NCI-H69 (cell line): Measurements from ENCODE around the gene PTS.

Source experiments
- DNase-seq: peaks from one replicate; lab custom pipeline; 2025; lab: John Stamatoyannopoulos, UW

PTS gene

DNA sequence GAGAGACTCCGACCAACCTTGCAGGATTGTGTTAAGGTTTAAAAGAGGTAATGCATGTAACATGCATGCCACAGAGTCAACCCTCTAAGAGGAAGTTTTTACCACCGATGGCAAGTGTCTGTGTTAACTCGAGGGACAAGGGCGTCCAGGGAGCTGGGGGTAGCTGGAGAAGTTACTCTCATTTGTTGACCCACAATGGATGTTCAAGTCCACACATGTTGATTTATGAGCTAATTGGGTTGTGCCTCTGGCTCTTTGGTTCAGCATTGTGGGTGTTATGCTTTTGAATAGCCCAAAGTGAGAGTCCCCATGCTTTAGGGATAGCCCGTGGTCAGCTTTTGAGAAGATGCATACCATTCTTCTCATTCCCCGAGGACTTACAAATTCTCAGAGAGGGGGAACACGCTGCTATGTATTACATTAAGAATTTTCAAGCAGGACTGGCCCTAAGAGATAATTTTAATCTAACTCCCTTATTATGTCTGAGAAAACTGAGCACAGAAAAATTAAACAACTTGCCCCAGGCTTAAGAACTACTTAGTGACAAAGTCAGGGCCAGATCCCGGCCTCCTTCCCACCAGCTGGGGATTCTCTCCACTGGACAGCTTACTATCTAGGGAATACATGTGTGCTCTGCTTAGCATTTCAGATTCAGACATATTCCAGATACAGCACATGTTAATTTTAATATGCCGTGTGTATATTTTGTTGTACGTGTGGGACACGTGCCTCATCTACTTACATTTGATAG is 39.6 kb downstream of the PTS start:
- no peak for DNase-seq

DNA sequence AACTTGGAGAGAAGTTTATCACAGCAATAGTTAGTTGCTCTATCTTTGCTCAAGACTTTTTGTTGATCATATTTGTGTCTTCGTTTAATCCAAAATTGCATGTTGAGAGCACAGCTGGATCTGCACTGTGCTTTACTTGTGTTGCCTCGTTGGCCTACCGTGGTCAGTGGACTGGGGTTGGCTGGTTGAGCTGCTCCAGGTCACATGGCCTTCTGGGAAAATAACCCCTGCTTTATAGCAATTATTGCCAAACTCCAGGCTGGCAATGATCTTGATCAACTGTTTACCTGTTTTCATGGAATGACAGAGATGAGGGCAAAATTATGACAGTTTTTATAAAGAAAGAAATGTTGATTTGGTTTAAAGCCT is 40.2 kb downstream of the PTS start:
- DNase-seq, result no peak

DNA sequence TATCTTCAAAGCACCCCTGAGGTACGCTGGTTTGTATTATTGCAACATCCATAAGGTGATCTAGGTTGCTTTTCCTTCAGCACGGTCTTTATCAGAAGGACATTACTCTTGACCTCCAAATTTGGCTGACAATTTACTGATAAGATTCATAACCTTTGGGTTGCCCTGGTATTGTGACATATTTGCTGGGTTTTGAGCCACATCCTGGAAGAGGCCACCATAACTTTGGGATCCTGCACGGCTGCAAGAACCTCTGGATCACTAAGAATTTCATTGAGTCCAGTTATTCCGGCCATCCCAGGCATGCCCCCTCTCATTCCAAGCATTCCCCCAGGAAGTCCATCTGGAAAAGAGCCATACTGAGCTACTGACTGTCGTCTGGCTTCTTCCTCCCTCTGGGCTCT is 41.0 kb downstream of the PTS start:
- DNase-seq, result no peak

GRCh38 chr11:112268406-112268805 is 42.2 kb downstream of the PTS start:
- no peak for DNase-seq

- no peak for DNase-seq
These were observed 42.9 kb downstream of the PTS start for GRCh38 chr11:112269139-112269538.

DNA sequence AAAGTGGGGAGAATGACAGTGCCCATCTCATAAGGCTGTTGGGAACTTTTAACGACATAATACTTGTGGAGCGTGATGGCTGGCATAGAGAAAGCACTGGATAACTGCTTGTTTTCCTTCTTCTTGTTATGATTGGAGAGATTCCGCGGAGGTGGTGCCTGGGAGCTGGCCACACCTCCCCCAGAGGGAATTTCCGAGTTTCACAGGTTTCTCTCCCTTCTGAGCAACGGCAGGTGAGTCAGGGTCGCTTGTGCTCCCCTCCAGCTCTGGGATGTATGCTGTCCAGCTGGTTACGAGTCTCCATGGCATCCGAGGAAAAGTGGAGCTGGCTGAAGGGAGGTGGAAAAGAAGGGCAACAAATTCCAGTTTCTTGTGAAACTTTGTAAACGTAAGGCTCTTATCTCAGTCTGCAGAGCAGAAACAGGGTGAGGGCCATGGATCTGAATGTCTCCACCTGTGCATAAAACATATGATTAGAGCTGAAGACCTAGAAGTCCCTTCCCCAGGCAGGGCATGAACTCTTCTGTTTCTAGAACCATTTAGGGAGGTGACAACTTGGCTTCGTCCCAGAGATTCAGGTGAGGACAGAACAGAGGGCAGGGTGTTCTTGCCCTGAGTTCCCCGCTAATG is 44.4 kb downstream of the PTS start:
- peak; percentile 71 for DNase-seq

DNA sequence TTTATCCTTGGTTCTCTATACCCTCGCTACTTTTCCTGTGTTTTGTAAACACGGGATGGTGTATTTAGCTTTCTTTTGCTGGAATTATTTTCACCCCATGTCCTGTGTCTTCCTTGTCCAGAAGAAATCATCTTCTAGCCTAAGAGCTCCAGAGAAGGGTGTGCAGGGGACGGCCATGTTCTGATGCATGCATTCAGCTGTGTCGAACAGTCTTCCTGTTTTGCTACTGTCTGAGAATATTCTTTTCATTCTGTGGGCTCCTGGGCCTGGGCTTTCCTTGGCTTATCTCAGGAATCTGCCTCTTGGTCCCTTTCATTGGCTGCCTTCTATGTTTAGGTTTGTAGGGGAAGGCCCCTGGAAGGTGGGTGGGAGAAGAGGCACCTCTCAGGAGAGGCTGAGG is 45.0 kb downstream of the PTS start:
- DNase-seq, result no peak

GRCh38 chr11:112273066-112273465 is 46.8 kb downstream of the PTS start:
- DNase-seq, result no peak

DNA sequence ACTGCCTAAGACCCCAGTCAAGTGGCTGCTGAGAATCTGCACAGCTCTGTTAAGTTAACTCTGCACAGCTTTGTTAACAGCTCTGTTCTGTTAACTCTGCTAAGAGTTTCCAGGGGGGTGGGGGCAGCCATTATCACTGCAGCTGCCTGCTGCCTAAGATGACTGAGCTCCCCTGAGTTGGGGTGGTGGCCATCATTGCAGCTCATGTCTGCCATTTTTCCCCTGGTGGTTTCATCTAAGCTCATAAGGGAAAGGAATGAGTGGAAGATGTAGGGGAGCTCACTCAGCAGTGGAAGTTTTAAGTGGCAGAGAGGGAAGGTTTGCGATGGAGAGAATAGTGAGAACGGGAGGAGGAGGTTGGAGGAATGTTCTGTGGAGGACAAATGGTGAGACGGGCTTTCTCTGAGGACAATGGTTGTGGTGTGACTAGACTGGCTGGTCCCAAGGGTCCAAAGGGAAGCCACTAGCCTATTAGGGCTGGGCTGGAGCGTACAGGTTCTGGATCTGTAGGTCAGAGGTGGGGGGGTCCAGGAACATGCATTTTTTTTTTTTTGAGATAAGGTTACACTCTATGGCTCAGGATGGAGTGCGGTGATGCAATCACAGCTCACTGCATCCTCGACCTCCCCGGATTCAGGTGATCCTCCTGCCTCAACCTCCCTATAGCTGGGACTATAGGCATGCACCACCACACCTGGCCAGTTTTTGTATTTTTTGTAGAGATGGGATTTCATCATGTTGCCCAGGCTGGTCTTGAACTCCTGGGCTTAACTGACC is 48.0 kb downstream of the PTS start:
- no peak for DNase-seq

GRCh38 chr11:112277029-112277428 is 50.8 kb downstream of the PTS start:
- no peak for DNase-seq

- DNase-seq, result no peak
These were observed 51.7 kb downstream of the PTS start for GRCh38 chr11:112277941-112278340.

DNA sequence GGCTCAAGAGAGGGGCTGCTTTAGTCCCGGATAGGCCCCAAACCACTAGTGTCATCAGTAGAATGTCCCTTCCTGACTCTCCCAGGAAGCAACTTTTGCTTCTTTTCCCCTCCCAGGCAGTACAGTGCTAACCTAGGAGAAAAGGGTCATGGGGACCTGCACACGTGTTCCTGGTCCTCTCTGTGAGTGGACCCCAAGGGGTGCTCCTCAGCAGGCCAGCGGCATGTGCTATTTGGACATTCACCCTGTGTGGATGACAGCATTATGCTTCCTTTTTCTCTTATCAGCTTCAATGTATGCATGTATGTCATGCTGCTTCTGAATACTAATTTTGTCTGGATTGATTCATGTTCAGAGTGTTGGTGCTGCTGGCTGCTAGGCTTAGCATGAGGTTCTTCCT is 52.6 kb downstream of the PTS start:
- no peak for DNase-seq

- peak; percentile 71 for DNase-seq
These were observed 53.7 kb downstream of the PTS start for GRCh38 chr11:112279901-112280267.

DNA sequence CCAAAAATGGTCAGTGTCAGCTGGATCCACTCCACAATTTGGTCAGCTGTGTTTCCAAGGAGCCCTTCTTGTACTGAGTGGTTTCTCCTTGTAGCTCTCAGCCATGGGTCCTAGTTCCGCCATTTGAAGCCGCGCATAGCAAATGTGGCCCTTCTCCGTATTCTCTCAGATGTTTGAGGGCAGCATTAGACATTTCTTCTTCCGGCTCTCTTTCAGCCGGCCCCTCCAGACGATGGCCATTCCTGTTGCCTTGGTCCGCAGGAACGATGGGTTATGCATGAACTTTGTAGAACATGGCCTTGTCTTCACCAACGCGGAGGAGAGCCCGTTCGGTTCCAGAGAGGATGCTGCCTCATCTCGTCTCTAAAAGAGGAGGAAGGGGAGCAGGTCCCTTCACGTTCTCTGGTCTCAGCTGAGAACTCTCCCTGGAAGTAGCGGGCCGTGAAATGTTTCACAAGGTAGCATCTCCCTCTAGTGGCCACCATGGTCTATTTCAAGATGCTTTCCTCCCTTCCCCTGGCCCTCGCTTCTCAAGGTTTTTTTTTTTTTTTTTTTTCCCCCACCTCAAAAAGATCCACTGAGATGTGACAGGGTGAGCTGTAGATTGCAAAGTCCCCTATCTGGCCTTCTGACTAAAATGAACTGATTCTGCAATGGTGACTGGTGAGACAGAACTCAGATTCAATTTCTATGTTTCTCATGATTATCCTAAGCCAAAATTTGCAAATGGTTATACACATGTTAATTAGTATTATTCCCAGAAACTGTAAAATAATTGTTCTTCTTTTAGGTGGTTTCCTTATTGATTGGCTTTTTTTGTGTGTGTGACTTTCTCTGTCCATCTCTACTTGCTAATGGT is 54.3 kb downstream of the PTS start:
- peak; percentile 92 for DNase-seq

DNA sequence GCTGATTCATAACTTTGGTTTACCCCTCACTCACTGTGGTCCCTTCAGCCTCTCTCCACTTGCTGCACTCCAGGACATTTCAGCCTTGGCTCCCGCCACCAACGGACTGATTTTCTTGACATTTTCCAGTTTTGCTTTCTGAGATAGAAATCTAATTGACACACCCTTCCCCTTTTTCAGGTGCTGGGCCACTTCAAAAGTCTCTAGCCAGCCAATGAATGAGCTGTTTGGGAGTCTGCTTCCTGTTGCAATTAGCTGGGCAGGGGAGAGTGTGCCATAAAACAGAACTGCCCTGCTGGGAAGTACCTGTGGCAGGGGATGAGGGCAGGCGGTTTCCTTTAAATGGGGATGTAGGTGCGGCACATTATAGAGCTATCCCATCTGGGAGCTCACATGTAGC is 55.5 kb downstream of the PTS start:
- DNase-seq, result peak; percentile 67
